Embryonic facial prominence (tissue), 1 donor: ENCODE data around the gene FARS2.

Experiments used
- DNase-seq: peaks from one replicate; pipeline ENCODE4 v3.0.0-alpha.2; 2016; ENCODE audit errors: extremely low spot score

FARS2 gene

DNA sequence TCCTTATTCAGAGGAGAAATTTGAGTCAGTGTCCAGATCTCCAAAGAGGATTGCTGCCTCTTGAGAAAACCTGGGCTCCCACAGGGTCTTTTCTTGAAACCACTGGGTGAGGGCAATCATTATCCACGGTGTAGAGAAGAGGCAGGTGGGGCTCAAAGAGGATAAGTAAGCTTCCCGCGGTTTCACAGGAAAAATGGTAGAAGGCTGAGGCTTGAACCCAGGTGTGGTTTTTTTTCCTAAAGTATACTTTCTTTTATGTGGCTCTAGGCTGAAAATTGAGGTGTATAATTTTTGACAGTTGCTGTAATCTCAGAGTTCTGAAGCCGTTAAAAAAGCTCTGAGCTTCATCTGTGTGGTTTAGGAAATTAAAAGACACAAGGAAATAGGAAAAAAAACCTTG, 164.5 kb downstream of the FARS2 start:
- no peak for DNase-seq

DNA sequence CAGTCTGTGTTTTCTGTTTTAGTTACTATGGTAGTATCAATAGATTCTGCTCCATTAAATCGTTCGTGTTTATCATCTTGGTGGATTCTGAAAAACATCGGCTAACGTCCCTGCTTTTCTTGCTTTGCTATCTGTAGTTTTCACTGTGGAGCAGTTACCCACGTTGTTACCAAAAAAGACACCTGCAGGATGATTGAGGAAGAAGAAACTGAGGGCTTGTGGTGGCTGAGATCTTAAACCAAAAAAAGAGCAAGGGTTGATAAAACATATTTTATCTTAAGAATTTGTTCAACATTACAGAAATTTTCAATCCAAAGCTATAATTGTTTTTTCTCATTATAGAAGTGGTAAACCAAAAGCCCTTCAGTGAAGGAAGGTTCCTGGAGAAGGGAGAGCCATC, 166.3 kb downstream of the FARS2 start:
- DNase-seq, result no peak

DNA sequence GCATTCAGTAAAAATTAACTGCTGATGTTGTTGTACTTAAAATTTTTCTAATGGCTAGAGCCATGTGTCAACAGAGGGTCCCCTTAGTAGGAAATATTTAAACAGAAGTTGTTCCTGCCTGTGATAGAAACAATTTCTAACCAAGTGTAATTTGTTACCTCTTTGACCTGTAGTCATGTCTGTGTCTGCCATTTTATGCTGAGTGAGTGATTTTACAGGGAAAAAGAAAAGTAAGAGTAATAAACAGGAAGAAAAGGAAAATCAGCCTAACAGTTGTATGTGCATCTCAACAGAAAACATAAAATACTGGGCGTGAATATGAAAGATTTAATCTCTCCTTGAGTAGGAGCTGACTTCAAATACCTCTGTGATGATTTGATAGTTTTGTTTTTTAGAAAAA, 172.0 kb downstream of the FARS2 start:
- DNase-seq, result no peak

DNA sequence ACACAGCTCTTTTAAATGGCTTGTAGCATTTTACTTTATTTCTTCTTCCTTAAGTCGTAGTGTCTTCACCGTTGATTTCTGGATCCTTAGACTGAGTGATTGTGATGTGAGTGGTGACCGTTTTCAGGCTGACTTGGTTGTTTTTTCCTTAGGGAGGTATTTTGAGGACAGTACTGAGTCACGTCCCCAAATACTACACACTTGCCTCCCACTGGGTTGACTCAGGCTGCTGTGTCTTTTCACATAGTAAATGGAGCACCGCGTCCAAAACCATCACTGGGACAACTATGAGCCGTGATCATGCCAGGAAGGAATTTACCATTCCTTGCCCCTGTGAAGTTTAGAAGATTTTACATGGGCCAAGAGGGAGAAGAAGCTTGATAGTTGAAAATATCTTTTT, 174.1 kb downstream of the FARS2 start:
- DNase-seq, result no peak

DNA sequence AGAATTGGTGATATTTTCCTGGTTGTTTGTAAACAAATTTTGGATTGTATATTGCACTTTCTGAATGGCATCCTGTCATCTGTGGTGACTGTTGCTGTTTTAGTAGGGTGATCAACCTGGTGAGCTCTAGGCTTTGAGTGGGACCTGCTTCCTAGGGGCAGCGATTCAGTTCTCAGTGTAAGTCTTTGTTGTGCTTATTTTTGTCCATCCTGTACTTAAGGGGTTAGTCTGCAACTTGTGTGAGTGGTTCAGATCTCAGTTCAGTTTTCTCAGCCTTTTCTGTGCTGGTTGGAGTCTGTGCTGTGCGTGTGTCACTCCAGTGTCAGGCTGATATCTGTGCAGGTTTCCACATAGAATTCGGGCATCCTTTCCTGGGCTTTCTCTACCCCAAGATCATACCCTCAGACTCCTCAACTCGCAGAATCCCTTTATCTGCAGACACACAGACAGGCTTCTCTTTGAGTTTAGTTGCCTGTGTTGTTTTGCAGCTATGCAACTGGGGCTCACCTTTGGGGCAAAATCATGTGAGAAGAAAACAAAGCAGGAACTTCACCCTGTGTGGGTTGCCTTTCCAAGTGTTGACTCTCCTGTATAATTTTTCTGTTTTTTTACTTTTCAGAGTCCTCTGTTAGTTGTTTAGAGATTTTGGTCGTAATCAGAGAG, 177.7 kb downstream of the FARS2 start:
- DNase-seq, result no peak

DNA sequence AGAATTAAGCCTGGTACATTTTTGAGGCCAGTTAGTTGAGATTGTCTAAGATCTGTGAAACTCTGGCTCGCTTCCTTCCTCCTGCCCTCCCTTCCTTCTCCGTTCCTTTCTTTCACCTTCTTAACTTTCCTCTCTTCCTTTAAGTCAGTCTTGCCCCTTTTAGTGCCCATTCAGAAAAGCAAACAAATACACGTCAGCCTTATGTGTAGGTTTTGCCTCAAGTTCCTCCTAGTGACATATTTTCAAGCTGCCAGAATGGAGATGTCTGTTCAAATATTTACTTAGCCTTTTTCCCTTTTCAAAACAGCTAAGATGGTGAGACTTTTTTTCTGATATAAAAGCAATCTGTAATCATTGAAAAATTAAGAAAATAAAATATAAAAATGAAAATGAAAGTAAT, 178.4 kb downstream of the FARS2 start:
- no peak for DNase-seq

DNA sequence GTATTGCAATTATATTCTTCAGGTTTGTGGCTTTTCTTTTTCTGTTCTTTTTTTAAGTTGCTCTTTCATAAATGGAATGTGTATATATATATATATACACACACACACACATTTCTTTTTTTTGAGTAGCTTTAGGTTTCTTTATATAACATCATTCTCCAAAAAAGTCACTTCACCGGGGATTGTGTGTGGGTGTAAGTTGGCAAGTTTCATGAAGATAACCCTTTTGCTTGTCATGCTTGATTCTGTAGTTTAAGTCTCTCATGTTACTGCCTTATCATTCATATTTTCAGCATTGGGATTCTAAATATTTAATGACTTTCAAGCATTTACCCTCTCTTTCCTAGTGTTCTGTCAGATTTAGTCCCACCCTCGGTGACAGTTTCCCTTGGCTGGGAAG, 181.0 kb downstream of the FARS2 start:
- DNase-seq, result no peak

DNA sequence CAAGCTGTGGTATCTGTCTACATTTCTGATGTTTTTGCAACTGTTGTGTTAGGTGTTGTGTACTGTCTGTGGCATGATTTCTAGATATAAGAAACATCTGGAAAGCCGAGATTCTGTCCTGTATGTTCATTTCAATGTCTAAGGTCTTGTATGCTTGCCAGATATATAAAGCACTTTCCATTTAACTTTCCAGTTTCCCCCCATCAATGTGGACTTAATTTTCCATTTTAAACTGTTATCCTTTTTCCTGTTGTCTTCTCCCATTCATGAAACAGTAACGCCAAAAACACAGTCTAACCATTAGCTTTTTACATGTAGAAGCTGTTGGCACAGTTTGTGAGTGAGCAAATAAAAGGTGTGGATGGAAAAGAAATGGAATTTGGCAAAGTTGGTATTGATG, 181.6 kb downstream of the FARS2 start:
- no peak for DNase-seq

DNA sequence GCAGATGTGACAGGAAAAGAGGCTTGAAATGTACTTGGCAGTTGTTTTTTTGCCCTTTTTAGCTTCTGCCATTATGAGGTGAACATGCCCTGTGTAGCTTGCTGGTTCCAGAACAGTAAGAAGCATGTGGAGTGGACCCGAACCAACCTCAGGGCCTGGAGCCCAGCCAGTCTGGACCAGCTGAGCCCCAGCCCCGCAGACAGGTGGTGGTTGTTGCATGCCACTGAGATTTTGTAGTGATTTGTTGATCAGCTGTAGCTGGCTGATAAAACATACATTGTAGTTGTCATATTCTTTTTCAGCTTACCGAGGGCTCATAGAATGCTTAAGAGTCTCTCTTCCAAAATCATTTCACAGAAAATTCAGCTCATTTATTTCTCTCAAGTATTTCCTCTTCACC, 182.2 kb downstream of the FARS2 start:
- DNase-seq, result no peak

DNA sequence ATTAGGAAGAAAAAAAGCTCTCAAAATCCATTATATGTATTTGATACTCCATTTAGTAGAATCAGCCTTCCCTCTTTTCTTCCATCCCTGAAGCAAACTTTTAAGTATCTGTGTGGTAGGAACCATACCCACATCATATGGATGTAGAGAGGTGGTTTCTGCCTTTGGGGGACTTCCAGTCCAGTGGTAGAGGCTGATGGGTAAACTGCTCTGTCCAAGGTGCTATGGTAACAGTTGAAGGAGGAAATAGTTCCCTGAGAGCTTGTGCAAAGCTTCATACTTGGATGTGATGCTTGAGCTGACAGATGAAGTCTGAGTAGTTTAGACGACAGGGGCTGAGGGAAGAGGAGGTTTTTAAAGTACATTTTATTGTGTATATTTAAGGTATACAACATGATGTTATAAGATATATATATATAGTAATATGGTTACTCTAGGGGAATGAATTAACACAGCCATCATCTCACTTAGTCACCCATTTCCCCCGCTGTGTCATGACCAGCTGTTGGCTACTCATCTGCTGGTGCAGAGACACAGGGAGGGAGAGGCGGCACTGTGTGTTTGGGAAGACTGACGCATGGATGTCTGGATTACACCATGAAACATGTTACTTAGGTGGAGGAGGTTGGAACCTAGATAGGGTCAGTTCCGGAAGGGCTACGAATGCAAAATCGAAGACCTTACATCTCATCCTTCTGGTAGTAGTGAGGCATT, 185.2 kb downstream of the FARS2 start:
- no peak for DNase-seq

DNA sequence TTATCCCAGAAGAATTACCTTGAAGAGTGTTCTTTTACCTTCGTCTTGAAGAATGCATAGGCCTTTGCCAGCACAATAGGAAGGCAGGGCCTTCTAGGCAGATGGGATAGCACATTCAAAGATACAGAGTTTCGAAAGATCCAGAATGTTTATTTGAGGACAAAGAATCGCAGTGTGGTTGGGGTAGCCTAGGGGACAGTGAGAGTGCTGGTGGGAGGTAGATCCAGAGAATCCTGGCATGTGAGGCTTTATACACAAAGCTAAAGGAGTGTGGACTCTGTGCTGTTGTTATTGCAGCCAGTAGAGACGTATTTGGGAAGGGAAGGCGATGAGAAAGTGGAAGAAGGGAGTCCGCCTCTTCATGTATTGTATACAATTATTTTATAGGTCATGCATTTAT, 186.6 kb downstream of the FARS2 start:
- no peak for DNase-seq

DNA sequence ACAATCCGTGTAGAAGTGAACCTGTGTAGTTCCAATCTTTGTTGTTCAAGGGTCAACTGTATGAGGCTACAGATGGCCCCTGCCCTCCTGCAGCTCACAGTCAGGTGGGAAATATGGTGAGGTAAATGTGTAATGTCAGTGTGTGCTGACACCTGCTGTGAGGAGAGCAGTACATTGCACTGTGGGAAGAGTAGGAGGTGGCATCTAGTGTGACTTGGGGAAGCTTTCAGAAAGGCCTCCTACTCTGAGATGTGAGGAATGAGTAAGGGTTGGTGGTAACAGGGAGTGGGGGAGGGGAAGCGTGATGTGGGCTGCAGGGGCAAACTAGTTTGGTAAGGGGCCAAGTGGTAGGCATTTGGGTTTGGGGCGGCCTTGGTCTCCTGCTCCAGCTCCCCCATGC, 188.8 kb downstream of the FARS2 start:
- DNase-seq, result no peak

DNA sequence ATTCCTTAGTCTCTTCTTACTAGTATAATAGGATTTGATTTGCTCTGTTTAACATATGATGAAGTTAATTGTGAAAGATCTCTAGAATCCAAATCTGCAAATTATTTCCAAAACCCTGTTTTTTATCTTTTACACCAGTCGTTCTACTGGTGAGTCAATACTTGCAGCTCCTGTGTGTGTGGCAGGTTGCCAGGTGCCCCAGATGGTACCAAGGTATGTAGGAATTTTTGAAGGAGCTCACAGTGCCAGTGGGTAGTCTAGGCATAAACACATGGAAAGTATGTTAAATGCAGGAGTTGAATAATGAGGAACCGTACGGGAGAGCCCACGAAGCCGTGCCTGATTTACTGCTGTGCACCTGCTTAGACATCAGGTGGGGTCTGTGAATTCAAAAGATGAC, 192.2 kb downstream of the FARS2 start:
- DNase-seq, result no peak

DNA sequence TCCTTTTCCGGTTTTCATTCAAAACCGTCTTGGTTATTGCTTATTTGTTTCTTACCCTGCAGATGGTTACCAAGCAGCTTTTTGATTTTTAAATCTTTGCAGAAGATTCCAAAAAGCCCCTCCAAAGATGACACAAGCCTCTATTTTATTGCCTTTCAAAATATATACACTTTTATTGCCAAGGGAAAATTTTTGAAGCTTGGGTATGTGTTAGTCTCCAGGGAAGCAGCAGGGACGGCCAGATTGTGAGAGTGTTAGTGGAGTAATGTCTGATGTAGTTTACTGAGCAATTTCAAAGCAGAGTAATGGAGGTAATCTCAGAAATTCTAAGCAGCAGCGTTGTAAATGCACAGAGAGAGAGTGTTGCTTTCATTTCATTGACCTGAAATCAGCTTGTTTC, 193.8 kb downstream of the FARS2 start:
- no peak for DNase-seq

DNA sequence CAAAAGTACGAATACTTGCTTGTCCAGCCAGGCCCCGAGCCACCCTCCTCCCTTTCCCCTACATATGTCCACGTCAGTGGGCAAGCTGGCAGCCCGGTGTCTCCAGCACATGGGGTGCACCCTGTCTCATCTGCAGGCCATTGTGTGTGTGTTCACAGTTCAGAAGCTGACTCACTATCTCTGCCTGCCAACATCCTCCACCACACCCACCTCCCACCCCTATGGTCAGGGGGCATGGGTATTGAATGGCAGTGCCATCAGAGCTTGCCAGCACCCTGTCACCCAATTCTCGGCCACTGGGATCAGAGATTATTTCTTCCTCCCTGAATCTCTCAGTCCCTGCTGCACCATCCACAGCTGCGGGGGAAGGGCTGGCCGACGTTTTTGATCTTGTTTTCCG, 195.7 kb downstream of the FARS2 start:
- DNase-seq, result no peak

DNA sequence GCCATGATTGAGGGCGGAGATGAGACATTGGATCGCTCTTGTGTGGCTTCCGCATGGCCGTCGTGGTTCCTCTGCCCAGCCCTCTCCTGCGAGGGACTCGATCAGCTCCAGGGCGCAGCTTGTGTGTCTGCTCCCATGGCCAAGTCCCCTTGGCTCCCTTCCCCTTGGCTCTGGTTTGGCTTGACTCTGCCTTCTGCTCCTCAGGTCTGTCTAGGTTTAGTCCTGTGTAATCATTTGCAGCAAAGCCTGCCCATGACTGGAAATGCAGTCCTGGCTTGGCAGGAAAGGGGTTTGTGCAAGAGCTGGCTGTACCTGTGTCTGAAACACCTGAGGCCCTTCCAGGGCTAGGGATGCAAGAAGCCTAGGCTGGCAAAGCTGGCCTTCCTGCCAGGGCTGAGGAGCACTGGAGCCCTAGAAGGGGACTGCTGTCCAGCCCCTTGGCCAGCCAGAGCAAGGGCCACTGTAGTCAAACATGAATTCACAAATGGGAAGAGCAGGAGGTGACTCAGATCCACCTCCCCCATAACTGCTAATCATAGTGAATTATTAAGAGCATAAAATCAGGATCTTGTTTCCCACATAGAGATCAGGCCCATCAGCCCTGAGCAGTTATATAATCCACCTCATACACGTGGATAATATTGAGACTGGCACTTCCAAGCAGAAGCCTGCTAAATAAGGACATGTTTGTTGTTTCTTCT, 196.8 kb downstream of the FARS2 start:
- DNase-seq, result no peak

DNA sequence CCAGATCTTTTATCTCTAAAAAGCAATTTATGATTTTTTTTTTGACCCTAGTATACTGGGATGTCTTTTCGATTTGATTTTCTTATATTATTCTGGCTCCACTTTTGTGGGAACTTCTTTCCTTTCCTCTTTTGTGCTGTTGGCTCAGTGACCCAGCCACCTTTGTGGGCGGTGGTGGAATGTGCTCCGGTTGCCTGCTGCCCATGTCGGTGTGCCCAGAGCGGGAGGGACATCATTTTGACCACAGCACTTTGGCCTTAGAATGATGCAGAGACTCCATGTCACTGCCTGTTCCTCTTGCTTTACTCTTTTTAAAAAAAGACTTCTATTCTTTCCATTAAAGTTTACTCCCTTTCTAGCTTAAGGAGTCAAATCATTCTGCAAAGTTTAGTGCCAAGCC, 198.0 kb downstream of the FARS2 start:
- DNase-seq, result no peak

DNA sequence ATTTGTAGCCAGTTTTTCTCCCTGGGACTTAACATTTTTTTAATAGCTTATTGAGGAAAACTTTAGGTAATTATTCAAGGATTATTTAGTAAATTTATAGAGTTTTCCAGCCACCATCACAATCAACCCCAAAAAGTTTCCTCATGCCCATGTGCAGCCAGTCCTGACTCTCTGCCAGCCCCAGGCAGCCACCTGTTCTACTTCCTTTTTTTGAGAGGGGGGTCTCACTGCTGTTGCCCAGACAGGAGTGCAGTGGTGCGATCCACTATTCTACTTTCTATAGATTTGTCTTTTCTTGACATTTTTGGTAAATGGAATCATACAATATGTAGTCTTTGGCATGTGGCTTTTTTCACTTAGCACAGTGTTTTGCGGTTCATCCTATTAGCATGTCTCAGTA, 200.1 kb downstream of the FARS2 start:
- DNase-seq, result no peak

DNA sequence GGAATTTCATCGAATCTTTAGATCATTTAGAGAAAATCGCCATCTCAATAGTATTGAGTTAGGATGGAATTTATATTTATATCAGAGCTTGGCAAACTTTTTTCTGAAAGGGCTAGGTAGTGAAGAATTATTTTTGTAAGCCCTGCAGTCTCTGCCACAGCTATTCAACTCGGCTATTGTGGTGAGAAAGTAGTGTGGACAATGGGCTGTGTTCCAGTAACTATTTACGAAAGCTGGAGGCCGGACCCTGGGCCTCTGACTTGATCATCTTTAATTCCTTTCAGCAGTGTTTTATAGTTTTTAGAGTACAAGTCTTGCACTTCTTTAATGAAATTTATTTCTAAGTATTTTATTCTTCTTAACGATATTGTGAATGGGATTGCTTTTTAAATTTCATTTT, 201.5 kb downstream of the FARS2 start:
- no peak for DNase-seq

DNA sequence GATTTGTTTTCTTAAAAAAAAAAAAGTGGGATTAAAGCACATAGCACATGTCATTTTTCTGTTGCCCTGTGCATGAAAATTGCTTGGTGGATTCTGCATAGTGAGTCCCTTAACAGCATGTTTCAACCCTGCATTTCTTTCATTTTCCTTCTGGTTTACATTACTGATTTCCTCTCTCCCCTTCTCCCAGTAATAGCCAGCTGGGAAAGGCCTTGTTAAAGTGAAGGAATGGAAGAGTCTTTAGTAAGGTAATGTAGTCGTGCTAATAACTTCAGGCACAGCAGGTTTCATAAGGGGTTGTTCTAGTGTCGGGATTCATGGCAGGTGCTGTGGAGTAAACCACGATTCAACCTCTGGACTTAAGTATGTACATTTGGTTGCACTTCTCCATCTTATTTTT, 202.4 kb downstream of the FARS2 start:
- DNase-seq, result no peak

DNA sequence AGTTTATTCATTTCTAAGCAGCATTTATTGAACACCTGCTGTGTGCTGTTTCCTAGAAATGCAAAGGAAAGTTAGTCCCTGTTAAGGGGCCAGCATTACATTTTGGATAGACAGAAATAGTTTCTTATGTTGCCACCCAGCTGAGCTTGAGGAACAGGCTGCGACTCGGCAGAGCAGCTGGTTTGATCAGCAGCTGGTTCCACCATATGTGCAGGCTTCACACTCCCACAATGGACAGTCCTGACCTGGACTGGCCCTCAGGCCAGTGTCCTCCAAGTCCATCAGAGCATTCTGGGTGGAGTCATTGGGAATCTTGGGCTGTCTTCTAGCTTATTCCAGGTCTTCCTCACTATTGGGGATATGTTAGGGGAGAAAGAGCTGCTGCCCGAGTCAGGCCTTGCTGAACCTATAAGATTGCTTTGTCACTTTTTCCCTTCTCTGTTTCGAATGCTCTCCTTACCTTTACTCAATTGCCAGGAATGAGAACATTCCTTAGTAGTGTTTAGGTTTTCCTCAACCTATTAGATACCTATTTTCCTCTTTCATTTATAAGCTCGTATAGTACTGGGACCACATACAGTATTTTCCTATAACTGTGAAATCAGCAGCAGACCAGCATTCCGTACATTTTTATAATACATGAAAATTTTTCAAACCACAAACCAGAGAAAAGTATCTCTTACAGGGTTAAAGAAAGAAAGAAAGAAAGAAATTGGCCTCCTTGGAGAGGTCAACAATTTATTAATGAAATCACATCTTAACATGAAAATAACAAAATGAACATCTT, 203.0 kb downstream of the FARS2 start:
- DNase-seq, result no peak
